HepG2 (cell line): ENCODE data around the gene FTSJ1. TPM values are rescaled to one million over a fixed set of nuclear protein-coding genes. Genes with fewer than 3 reads are reported as not detected.

Experiments
- ATAC-seq: fragments of 200-7000 bp; cut with Tn5 transposase; 3 replicates; pipeline ENCODE4 v1.9.1; 2020; ENCODE audit warnings: mild to moderate bottlenecking, moderate library complexity
- BruUV-seq: library from RNA; stranded (reverse); fragments of 400-500 nt; replicated peaks from 2 replicates; lab custom pipeline; 2021; lab: Mats Ljungman, UMichigan
- CTCF ChIA-PET: fragments of 300-600 bp; formaldehyde crosslinking; extraction: SDS; loops from one replicate; lab custom pipeline; 2021; ENCODE audit warnings: low total read pairs, inconsistent platforms, low intra/inter-chr PET ratio; lab: Yijun Ruan, JAX
- POLR2A ChIA-PET: fragments of 350-600 bp; sonication (Branson Sonifier 250); formaldehyde crosslinking; loops from one replicate; lab custom pipeline; 2020; ENCODE audit warnings: antibody characterized with exemption, inconsistent platforms; lab: Yijun Ruan, JAX
- DNase-seq: peaks from one replicate; pipeline ENCODE4 v3.0.0-alpha.2; 2015; ENCODE audit warnings: low spot score
- FAIRE-seq: peaks from 3 replicates; lab custom pipeline; 2011; peaks lifted over from hg19 to GRCh38; lab: Jason Lieb, UNC
- H2AFZ ChIP-seq: one replicate; pipeline ENCODE4 v1.6.1; 2011; ENCODE audit warnings: low read length, inconsistent platforms
- H3K27ac ChIP-seq: fragments of 300-600 bp; 3 replicates; pipeline ENCODE4 v1.8.0; 2011; ENCODE audit warnings: mixed run types, mild to moderate bottlenecking, mixed read lengths, low read length, inconsistent platforms; ENCODE audit not compliant: insufficient read depth; ENCODE audit errors: extremely low read length
- H3K27me3 ChIP-seq, 2 experiments: fragments of 200-600 bp in 1 of 2; 2 replicates in 1 of 2; 3 replicates in 1 of 2; pipeline versions ENCODE4 v1.6.0 to v1.8.0; 2011; ENCODE audit warnings: low read length in 2 of 2, mild to moderate bottlenecking in 2 of 2, moderate library complexity in 2 of 2, inconsistent platforms in 1 of 2; ENCODE audit not compliant: insufficient read depth in 2 of 2, control insufficient read depth in 1 of 2
- H3K36me3 ChIP-seq, 2 experiments: fragments of 200-600 bp in 1 of 2; replicated peaks in 1 of 2; 2 replicates in 1 of 2; 3 replicates in 1 of 2; pipeline versions ENCODE4 v1.5.1 to v1.8.0; 2011; ENCODE audit warnings: low read length in 2 of 2, inconsistent platforms in 1 of 2; ENCODE audit not compliant: insufficient read depth in 2 of 2, control insufficient read depth in 1 of 2
- H3K4me1 ChIP-seq: 2 replicates; pipeline ENCODE4 v1.5.1; 2012; ENCODE audit warnings: low read length, inconsistent platforms; ENCODE audit not compliant: insufficient read depth
- H3K4me2 ChIP-seq: 2 replicates; pipeline ENCODE4 v1.6.0; 2011; ENCODE audit warnings: low read depth, low read length, inconsistent platforms
- H3K4me3 ChIP-seq, 3 experiments: fragments of 200-600 bp in 1 of 3; sonication (generic), shearing (Covaris generic) in 1 of 3; replicated peaks in 1 of 3; 2 replicates each; pipeline ENCODE4 v1.5.1; 2011 to 2016; ENCODE audit warnings: low read length in 3 of 3, inconsistent platforms in 2 of 3, low read depth in 2 of 3, mild to moderate bottlenecking in 2 of 3, control low read depth in 1 of 3, mixed read lengths in 1 of 3; ENCODE audit not compliant: insufficient read depth in 1 of 3
- H3K79me2 ChIP-seq: one replicate; pipeline ENCODE4 v1.6.1; 2011; ENCODE audit warnings: low read length, inconsistent platforms; ENCODE audit not compliant: insufficient read depth
- H3K9ac ChIP-seq: 2 replicates; pipeline ENCODE4 v1.6.0; 2011; ENCODE audit warnings: mild to moderate bottlenecking, low read depth, low read length, inconsistent platforms; ENCODE audit not compliant: insufficient read depth
- H3K9me3 ChIP-seq: 2 replicates; pipeline ENCODE4 v1.5.1; 2012; ENCODE audit warnings: mild to moderate bottlenecking, low read length
- H4K20me1 ChIP-seq: 2 replicates; pipeline ENCODE4 v1.6.0; 2011; ENCODE audit warnings: inconsistent platforms, mild to moderate bottlenecking, low read length, moderate library complexity; ENCODE audit not compliant: insufficient read depth
- DNMT1 ChIP-seq: sonication (generic); formaldehyde crosslinking; IDR thresholded peaks from 2 replicates; pipeline ENCODE4 v1.5.1; 2020; ENCODE audit warnings: mild to moderate bottlenecking, missing genetic modification reagents
- EZH2 ChIP-seq: conservative IDR thresholded peaks from 2 replicates; pipeline ENCODE4 v1.6.1; 2012; ENCODE audit warnings: mild to moderate bottlenecking, low read depth, low read length, moderate library complexity
- FOXM1 ChIP-seq: sonication (generic); formaldehyde crosslinking; IDR thresholded peaks from 2 replicates; pipeline ENCODE4 v1.5.0; 2020; ENCODE audit warnings: missing genetic modification reagents
- HNF4A ChIP-seq: sonication (generic); formaldehyde crosslinking; IDR thresholded peaks from 2 replicates; pipeline ENCODE4 v1.4.0; 2020; ENCODE audit warnings: missing genetic modification reagents
- SIN3B ChIP-seq: fragments of 150-350 bp; IDR thresholded peaks from 2 replicates; pipeline ENCODE4 v1.6.1; 2014; ENCODE audit warnings: low read length
- SMAD3 ChIP-seq: sonication (generic); formaldehyde crosslinking; IDR thresholded peaks from 2 replicates; pipeline ENCODE4 v1.4.0; 2020; ENCODE audit warnings: missing genetic modification reagents
- SNRNP70 ChIP-seq: fragments of 200-400 bp; formaldehyde crosslinking; IDR thresholded peaks from 2 replicates; pipeline ENCODE4 v1.6.1; 2017; ENCODE audit warnings: mild to moderate bottlenecking, low read depth, low read length, moderate library complexity
- SOX6 ChIP-seq, 2 experiments: fragments of 450-650 bp in 1 of 2; sonication (generic) in 1 of 2; formaldehyde crosslinking in 1 of 2; IDR thresholded peaks; 2 replicates each; pipeline versions ENCODE4 v1.4.0 to v1.6.1; 2017 to 2020; ENCODE audit warnings: antibody characterized with exemption in 1 of 2, mild to moderate bottlenecking in 1 of 2, missing genetic modification reagents in 1 of 2
- TBX3 ChIP-seq: fragments of 450-650 bp; IDR thresholded peaks from 2 replicates; pipeline ENCODE4 v1.6.1; 2017; ENCODE audit warnings: antibody characterized with exemption, mild to moderate bottlenecking, inconsistent platforms, borderline replicate concordance
- TRIM22 ChIP-seq: fragments of 450-650 bp; IDR thresholded peaks from 2 replicates; pipeline ENCODE4 v1.6.1; 2017
- ZBTB7B ChIP-seq: sonication (generic); formaldehyde crosslinking; IDR thresholded peaks from 2 replicates; pipeline ENCODE4 v1.4.0; 2020; ENCODE audit warnings: missing genetic modification reagents
- ZMYM3 ChIP-seq: sonication (generic); formaldehyde crosslinking; IDR thresholded peaks from 2 replicates; pipeline ENCODE4 v1.5.1; 2020; ENCODE audit warnings: mild to moderate bottlenecking, missing genetic modification reagents
- ZNF766 ChIP-seq: sonication (generic); formaldehyde crosslinking; IDR thresholded peaks from 2 replicates; pipeline ENCODE4 v1.5.0; 2020; ENCODE audit warnings: missing genetic modification reagents, borderline replicate concordance
- ZNF841 ChIP-seq: sonication (generic); formaldehyde crosslinking; IDR thresholded peaks from 2 replicates; pipeline ENCODE4 v1.8.1; 2023; ENCODE audit warnings: missing genetic modification reagents, borderline replicate concordance
- ZSCAN29 ChIP-seq: sonication (generic); formaldehyde crosslinking; conservative IDR thresholded peaks from 2 replicates; pipeline ENCODE4 v1.4.0; 2020; ENCODE audit warnings: mild to moderate bottlenecking, missing genetic modification reagents
- WGBS: methylation state at CpG from one replicate; pipeline ENCODE4 v1.1.6; 2017; ENCODE audit warnings: low lambda C conversion rate; 5-methylcytosine and 5-hydroxymethylcytosine counted together
- in situ Hi-C: cut with HindIII; loops from 2 replicates; pipeline ENCODE4 v1.10.0; 2017; ENCODE audit warnings: low pct_unique_long_range_greater_than_20kb; ENCODE audit not compliant: extremely low pct_ligation_motif_present
- intact Hi-C: fragments of 100-400 bp; cut with micrococcal nuclease; formaldehyde crosslinking; loops from one replicate; pipeline ENCODE4 v1.10.0; 2022; ENCODE audit not compliant: unreplicated experiment
- polyA plus RNA-seq, 8 experiments: library from polyadenylated mRNA; depleted of rRNA in 3 of 8; stranded (reverse) in 7 of 8; unstranded in 1 of 8; fragments of >200 nt; fragmentation: Illumina TruSeq in 4 of 8; extraction: Trizol in 4 of 8; gene quantifications; 2 replicates each; pipeline versions ENCODE4 v1.2.1 to v1.2.3, GENCODE V29; 2011 to 2016; ENCODE audit warnings: low read depth in 4 of 8, missing spikeins in 1 of 8, mixed read lengths in 1 of 8; ENCODE audit not compliant: insufficient read depth in 1 of 8
- total RNA-seq, 5 experiments: library from RNA; depleted of rRNA; stranded (reverse); fragments of >200 nt; fragmentation: Illumina TruSeq; extraction: Trizol; gene quantifications; 2 replicates each; pipeline ENCODE4 v1.2.3, GENCODE V29; 2016; ENCODE audit warnings: low read depth in 1 of 5
- TF ChIP-seq, protein P1 (sequence below): IDR thresholded peaks from 2 replicates; pipeline ENCODE4 v1.4.0; 2020; ENCODE audit warnings: mild to moderate bottlenecking, missing genetic modification reagents
- TF ChIP-seq, protein P2 (sequence below): sonication (generic); formaldehyde crosslinking; IDR thresholded peaks from 2 replicates; pipeline ENCODE4 v1.5.1; 2020; ENCODE audit warnings: mild to moderate bottlenecking, missing genetic modification reagents, moderate library complexity

The FTSJ1 gene
- total and polyA plus RNA-seq, 2 of the 13 experiments (the other 11 are each of a cell fraction or from before 2014, with no cell fraction given) = 30.3 to 37.9 TPM

DNA sequence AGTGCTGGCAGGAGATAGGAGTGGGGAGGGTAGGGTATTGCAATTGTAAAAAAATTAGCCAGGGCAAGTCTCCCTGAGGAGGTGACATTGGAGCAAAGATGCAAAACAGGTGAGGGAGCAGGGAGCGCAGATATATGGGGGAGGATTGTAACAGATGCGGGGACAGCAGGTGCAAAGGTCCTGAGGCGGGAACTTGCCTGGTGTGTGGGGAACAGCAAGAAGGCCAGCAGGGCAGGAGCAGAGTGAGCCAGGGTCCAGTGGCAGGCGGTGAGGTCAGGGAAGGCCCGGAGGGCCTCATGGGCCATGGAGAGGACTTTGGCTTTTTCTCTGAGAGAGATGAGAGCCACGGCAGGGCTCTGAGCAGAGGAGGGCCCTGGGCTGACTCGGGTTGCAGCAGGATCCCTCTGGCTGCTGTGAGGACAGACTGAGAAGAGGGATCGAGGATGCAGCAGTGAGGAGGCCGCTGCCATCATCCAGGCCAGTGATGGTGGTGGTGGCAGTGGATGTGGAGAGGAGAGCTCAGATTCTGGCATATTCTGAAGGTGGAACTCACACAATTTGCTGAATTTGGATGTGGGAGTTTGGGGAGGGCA is 39.0 kb downstream of the FTSJ1 start:
- 69% methylated on average over 7 of the region's 9 CpGs for WGBS
- ChIA-PET POLR2A (no interaction called here), CTCF (no interaction called here)
- no peak overlapping the region for H3K9ac ChIP-seq
- H3K27me3 ChIP-seq = no peaks in the 10 kb centered on the region
- DNase-seq = no peak
- H4K20me1 ChIP-seq = no peaks in the 10 kb centered on the region
- no TSS peak for BruUV-seq
- no peak for FAIRE-seq
- H3K4me2 ChIP-seq = no peak overlapping the region
- no peak overlapping the region for H3K27ac ChIP-seq
- H3K79me2 ChIP-seq = no peaks in the 10 kb centered on the region
- no peaks in the 10 kb centered on the region for H3K9me3 ChIP-seq
- ATAC-seq = peak; percentile 33; the same call in 2 of the 3 replicates
- H2AFZ ChIP-seq = no peak overlapping the region
- in situ Hi-C loops = no loop called here
- H3K4me3 ChIP-seq = no peak overlapping the region
- intact Hi-C loops = no loop called here
- no peaks in the 10 kb centered on the region for H3K4me1 ChIP-seq
- no peaks in the 10 kb centered on the region for H3K36me3 ChIP-seq
- no peak for TF ChIP-seq TRIM22
- 0 out of 2 replicates have a peak, but pooled peaks have one; percentile 3 for TF ChIP-seq HNF4A (CRISPR knock-in tag)
- TF ChIP-seq ZMYM3 (CRISPR knock-in tag) = peak; percentile 67
- no peak for TF ChIP-seq FOXM1 (CRISPR knock-in tag)
- no peak for TF ChIP-seq SNRNP70
- TF ChIP-seq ZBTB7B = no peak
- no peak for TF ChIP-seq ZNF766 (CRISPR knock-in tag)
- TF ChIP-seq SMAD3 (CRISPR knock-in tag) = no peak
- TF ChIP-seq TBX3 = no peak
- no peak for TF ChIP-seq ZNF841 (CRISPR knock-in tag)
- no peak for TF ChIP-seq EZH2
- TF ChIP-seq, protein P1, sequence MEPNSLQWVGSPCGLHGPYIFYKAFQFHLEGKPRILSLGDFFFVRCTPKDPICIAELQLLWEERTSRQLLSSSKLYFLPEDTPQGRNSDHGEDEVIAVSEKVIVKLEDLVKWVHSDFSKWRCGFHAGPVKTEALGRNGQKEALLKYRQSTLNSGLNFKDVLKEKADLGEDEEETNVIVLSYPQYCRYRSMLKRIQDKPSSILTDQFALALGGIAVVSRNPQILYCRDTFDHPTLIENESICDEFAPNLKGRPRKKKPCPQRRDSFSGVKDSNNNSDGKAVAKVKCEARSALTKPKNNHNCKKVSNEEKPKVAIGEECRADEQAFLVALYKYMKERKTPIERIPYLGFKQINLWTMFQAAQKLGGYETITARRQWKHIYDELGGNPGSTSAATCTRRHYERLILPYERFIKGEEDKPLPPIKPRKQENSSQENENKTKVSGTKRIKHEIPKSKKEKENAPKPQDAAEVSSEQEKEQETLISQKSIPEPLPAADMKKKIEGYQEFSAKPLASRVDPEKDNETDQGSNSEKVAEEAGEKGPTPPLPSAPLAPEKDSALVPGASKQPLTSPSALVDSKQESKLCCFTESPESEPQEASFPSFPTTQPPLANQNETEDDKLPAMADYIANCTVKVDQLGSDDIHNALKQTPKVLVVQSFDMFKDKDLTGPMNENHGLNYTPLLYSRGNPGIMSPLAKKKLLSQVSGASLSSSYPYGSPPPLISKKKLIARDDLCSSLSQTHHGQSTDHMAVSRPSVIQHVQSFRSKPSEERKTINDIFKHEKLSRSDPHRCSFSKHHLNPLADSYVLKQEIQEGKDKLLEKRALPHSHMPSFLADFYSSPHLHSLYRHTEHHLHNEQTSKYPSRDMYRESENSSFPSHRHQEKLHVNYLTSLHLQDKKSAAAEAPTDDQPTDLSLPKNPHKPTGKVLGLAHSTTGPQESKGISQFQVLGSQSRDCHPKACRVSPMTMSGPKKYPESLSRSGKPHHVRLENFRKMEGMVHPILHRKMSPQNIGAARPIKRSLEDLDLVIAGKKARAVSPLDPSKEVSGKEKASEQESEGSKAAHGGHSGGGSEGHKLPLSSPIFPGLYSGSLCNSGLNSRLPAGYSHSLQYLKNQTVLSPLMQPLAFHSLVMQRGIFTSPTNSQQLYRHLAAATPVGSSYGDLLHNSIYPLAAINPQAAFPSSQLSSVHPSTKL (CRISPR knock-in tag) = no peak
- no peak for TF ChIP-seq DNMT1 (CRISPR knock-in tag)
- TF ChIP-seq SOX6 (IDR thresholded peaks at IDR 0.05) = no peak
- TF ChIP-seq SOX6 (CRISPR knock-in tag; IDR thresholded peaks at IDR 0.05) = no peak
- TF ChIP-seq SIN3B = no peak
- no peak for TF ChIP-seq ZSCAN29
- TF ChIP-seq, protein P2, sequence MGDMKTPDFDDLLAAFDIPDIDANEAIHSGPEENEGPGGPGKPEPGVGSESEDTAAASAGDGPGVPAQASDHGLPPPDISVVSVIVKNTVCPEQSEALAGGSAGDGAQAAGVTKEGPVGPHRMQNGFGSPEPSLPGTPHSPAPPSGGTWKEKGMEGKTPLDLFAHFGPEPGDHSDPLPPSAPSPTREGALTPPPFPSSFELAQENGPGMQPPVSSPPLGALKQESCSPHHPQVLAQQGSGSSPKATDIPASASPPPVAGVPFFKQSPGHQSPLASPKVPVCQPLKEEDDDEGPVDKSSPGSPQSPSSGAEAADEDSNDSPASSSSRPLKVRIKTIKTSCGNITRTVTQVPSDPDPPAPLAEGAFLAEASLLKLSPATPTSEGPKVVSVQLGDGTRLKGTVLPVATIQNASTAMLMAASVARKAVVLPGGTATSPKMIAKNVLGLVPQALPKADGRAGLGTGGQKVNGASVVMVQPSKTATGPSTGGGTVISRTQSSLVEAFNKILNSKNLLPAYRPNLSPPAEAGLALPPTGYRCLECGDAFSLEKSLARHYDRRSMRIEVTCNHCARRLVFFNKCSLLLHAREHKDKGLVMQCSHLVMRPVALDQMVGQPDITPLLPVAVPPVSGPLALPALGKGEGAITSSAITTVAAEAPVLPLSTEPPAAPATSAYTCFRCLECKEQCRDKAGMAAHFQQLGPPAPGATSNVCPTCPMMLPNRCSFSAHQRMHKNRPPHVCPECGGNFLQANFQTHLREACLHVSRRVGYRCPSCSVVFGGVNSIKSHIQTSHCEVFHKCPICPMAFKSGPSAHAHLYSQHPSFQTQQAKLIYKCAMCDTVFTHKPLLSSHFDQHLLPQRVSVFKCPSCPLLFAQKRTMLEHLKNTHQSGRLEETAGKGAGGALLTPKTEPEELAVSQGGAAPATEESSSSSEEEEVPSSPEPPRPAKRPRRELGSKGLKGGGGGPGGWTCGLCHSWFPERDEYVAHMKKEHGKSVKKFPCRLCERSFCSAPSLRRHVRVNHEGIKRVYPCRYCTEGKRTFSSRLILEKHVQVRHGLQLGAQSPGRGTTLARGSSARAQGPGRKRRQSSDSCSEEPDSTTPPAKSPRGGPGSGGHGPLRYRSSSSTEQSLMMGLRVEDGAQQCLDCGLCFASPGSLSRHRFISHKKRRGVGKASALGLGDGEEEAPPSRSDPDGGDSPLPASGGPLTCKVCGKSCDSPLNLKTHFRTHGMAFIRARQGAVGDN (CRISPR knock-in tag) = peak; percentile 32; the same call in 1 of the 2 replicates
